Activated CD4-positive, alpha-beta T cell treated with anti-CD3 and anti-CD28 coated beads, Interleukin-2, amount 50 U/mL, for 1 hour (primary cell): Measurements from ENCODE around the gene MSH4.
"Not testable (repeated sequence)": the region's sequence is repeated elsewhere in the genome, so short reads cannot be mapped to it uniquely, and the experiment has no call there.

Experiments used
- DNase-seq: peaks from one replicate; pipeline ENCODE4 v3.0.0-alpha.2; 2020

MSH4 gene

GRCh38 chr1:75797606-75798216 is 1.0 kb downstream of the MSH4 start:
- DNase-seq, result no peak

- DNase-seq, result not testable (repeated sequence)
Measured at GRCh38 chr1:75801480-75801879, 4.8 kb downstream of the MSH4 start.

GRCh38 chr1:75808921-75809320 is 12.2 kb downstream of the MSH4 start:
- no peak for DNase-seq

GRCh38 chr1:75810113-75810512 is 13.4 kb downstream of the MSH4 start:
- DNase-seq, result not testable (repeated sequence)

- DNase-seq, result no peak
Measured at GRCh38 chr1:75811211-75811981, 14.7 kb downstream of the MSH4 start.

- no peak for DNase-seq
Measured at GRCh38 chr1:75812065-75812464, 15.4 kb downstream of the MSH4 start.

- not testable (repeated sequence) for DNase-seq
Measured at GRCh38 chr1:75823596-75823995, 26.9 kb downstream of the MSH4 start.

- no peak for DNase-seq
Measured at GRCh38 chr1:75836528-75837100, 39.9 kb downstream of the MSH4 start.

- no peak for DNase-seq
Measured at GRCh38 chr1:75838079-75838478, 41.4 kb downstream of the MSH4 start.

- no peak for DNase-seq
Measured at GRCh38 chr1:75841421-75841820, 44.7 kb downstream of the MSH4 start.

- no peak for DNase-seq
Measured at GRCh38 chr1:75845576-75845975, 48.9 kb downstream of the MSH4 start.

- no peak for DNase-seq
Measured at GRCh38 chr1:75855010-75855409, 58.3 kb downstream of the MSH4 start.

GRCh38 chr1:75855734-75856133 is 59.1 kb downstream of the MSH4 start:
- DNase-seq, result no peak

GRCh38 chr1:75861831-75862230 is 65.1 kb downstream of the MSH4 start:
- DNase-seq, result no peak

- no peak for DNase-seq
Measured at GRCh38 chr1:75870951-75871350, 74.3 kb downstream of the MSH4 start.

- DNase-seq, result no peak
Measured at GRCh38 chr1:75879985-75880384, 83.3 kb downstream of the MSH4 start.

GRCh38 chr1:75884437-75884836 is 87.8 kb downstream of the MSH4 start:
- no peak for DNase-seq

GRCh38 chr1:75901371-75901770 is 104.7 kb downstream of the MSH4 start:
- DNase-seq, result no peak

GRCh38 chr1:75908717-75909152 is 112.1 kb downstream of the MSH4 start:
- no peak for DNase-seq

- no peak for DNase-seq
Measured at GRCh38 chr1:75916834-75917233, 120.2 kb downstream of the MSH4 start.

- DNase-seq, result no peak
Measured at GRCh38 chr1:75922698-75923097, 126.0 kb downstream of the MSH4 start.

- no peak for DNase-seq
Measured at GRCh38 chr1:75932304-75932703, 135.6 kb downstream of the MSH4 start, which contains the start of gene ASB17. Gene ASB17 (minus strand): TSS chr1:75932404. CDS start chr1:75932291, 113 bp downstream.

GRCh38 chr1:75937034-75937433 is 140.4 kb downstream of the MSH4 start:
- no peak for DNase-seq

GRCh38 chr1:75943037-75943436 is 146.4 kb downstream of the MSH4 start:
- not testable (repeated sequence) for DNase-seq
